ENCODE results near the gene NSRP1.
A peak's percentile ranks its signal among the peaks of the same experiment; 100 is the strongest.
"Not testable (repeated sequence)": the region's sequence is repeated elsewhere in the genome, so short reads cannot be mapped to it uniquely, and the experiment has no call there.

The NSRP1 gene

DNA sequence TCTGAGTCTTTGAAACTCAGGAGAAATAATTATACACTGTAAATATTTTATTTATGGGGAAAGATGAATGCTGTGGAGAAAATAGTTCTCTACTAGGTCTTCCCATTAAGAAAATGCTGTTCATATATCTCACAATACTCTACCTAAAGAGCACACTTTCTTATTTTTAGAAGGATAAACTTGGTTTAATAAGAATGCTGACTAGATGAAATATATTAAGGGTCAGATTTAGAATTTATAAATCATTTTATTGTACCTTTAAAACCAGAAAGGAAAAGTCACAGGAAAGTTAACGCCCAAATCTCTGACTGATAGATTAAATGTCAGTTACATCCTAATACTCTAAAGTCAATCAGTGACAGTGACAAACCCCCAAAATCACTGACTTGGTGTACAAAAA is 70.1 kb downstream of the NSRP1 start:
- no peak for DNase-seq

DNA sequence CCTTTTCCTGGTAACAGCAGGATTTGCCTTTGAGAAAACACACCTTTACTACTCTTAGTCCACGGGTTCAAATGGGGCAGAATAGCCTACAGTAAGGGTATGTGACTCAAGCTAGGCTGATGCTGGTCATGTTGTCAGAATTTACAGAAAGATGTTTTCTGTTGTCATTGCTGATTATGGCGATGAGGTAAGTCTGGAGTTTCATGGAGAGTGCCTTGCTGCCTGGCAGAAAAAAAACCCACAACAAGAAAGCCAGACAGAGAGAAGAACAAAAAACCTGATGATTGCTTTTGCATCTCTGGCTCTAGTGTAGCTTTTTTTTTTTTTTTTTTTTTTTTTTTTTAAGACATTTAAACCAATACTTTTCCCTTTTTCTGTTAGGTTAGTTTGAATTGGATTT is 71.0 kb downstream of the NSRP1 start:
- DNase-seq, result no peak

DNA sequence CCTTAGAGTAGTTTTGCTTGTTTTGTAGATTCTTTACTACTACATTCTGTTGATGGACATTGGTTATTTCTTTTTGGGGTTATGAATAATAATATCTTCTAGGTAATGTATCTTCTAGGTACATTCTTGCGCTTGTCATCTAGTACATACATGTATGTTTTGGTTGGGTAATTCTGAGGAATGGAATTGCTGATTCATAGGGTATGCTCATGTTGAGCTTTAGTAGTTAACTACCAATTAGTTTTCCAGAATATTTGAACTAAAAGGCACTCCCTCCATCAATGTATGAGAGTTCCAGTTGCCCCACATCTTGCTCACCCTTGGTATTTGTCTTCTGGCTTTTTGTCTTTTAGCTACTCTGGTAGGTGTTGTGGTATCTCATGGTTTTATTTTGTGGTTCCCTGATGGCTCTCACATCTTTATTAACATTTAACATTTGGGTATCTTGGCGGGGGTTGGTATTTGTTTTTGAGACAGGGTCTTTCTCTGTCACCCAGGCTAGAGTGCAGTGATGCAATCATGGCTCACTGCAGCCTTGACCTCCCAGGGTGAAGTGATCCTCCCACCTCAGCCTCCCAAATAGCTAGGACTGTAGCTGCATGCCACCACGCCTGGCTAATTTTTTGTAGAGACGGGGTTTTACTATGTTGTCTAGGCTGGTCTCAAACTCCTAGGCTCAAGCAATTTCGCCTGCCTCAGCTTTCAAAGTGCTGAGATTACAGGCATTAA is 71.8 kb downstream of the NSRP1 start:
- DNase-seq, result no peak

DNA sequence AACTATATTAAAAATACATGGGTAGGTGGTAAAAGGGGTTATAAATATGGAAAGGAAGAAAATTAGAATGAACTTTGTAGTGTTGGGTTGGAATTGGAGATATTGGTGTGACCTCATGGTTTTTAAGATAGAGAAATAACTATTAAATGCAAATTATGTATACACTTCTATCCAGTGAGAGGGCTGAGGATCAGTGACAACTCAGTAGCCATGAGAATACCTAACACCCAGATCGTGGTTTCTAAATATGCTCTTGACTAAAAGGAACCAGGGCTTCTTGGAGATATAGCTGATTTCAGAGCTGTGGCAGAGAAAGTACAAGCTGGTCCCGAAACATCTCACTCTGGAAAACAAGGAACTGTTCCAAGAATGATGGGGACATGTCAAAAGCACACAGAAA is 74.5 kb downstream of the NSRP1 start:
- peak in 1 of 58 donors; percentile 3 for DNase-seq

DNA sequence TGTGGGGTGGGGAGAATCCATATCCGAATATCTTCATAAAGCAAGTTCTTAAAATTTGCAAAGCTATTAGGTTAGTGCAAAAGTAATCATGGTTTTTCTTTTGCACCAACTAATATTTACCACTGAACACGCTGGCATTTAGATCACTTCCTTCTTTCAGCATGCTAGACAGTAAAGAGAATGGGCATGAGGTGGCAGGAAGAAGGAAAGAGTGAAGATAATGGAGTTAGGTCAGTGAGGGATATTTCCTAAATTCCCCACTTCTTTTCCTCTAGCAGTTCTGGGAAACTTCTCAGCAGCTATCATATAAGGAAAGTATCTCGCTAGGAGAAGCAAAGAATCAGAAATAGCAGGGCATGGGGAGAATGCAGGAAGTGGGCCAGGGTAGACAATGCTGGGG is 79.9 kb downstream of the NSRP1 start:
- DNase-seq, result no peak

DNA sequence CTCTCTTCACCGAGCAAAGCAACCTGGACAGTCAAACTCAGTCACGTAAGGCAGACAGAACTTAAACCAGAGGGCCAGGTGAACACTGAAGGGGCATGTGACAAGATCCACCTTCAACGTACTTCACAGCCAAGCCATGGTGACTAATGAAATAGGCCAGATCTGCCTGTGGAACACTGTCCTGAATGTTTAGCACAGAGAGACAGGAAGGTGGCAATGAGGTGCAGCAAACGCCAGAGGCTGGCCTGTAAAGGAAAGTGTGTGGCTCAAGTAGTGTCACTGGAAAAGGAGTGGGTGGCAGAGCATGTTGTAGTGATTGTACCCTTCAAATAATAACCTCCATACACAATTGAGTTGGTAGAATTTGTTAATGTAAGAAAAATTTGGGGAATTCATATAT is 80.8 kb downstream of the NSRP1 start:
- DNase-seq, result no peak

DNA sequence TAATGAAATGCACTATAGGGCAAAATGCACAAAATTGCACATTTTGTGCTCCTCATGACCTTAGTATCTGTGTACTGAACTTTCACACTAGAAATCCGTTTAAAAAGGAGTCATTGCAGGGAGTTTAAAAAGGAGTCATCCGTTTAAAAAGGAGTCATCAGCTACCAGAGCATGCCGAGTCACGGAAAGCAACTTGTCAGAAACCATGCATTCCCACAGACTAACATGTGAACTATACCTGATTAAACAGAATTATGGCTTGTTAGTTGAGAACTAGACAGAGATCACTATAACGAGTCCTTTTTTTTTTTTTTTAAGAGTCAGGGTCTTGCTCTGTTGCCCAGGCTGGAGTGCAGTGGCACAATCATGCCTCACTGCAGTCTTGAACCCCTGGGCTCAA is 83.0 kb downstream of the NSRP1 start:
- DNase-seq, result no peak

DNA sequence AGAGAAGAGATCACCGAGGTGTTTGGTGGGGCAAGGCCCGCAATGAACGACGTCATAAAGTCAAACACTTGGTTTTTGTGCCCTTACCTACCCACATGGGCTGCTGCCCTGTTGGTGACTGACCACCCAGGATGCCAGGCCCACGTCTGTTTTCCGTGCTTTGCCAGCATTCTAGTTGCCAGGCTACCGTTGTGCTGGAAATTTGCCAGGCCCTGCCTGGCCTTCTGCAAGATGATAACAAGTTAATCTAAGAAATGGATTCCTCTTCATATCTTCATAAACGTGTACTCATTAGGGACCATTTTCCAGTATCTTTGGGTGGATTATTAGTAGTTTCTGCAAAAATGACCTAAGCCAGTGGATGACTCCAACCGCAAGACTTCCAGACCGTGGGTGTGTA is 83.5 kb downstream of the NSRP1 start:
- no peak for DNase-seq

DNA sequence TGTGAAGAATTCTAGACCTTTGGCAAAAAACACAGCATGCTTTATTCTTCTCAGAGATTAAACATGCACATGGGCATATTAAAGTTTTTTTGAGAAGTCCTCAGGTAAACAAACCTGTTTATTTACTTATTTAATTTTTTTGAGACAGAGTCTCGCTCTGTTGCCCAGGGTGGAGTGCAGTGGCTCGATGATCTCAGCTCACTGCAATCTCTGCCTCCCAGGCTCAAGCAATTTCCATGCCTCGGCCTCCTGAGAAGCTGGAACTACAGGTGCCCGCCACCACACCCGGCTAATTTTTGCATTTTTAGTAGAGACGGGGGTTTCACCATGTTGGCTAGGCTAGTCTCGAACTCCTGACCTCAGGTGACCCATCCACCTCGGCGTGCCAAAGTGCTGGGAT is 84.0 kb downstream of the NSRP1 start:
- not testable (repeated sequence) for DNase-seq

DNA sequence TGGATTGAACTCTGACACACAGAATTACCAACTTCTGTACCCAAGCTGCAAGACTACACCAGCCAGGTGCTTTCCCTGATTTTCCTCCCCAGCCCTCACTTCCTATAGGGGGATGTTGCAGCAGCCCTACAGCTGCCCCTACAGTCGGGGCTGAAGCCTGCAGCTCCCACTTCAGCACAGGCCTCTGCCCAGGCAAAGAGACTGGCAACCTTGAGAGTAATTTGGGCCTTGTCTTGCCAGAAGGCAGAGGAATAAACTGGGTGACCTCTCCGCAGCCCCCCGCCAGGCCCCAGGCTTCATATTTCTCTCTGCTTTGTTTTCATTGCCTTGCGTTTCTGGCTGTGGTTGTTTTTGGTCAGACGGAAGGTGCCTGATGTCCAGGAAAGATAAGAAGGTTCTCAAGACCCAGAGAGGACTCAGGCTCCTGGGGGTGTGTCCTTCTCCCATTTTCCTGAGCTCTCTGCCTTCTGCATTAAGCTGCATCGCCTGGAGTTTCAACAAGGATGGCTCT is 86.9 kb downstream of the NSRP1 start:
- no peak for DNase-seq

DNA sequence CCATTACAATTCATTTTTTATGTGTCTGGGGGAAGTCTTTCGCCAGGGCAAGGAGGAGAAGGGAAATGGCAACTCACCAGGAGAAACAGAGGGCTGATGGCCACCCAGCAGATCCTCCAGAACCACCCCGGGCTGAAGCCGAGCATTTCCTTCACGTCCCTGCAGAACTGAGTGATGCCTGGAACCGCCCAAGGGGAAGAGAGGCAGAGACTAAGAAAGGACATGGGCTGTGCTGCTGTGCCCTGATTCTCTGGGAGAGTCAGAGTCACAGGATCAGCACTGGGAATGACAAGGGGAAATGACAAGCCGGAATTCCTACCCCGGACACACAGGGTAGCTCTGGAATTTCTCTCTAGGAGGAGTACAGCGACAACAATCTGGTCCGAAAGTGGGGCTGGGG is 91.0 kb downstream of the NSRP1 start:
- no peak for DNase-seq

DNA sequence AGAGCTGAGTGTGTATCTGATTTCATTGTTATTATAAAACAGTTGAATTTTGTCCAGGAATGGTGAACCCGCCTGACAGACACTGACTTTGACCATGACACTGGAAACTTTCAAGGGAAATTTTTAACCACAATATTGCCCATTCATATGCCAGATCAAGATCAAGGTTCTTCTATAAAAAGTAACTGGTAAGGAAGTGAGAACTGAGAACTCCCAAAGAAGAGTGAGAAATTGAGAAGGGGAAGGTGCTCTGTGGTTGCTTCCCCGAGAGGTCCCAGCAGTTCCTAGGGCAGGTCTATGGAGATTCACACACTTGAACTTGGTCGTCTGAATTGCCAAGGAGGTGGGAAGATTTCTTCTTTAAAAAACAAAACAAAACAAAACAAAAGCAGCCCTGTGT is 91.6 kb downstream of the NSRP1 start:
- no peak for DNase-seq

DNA sequence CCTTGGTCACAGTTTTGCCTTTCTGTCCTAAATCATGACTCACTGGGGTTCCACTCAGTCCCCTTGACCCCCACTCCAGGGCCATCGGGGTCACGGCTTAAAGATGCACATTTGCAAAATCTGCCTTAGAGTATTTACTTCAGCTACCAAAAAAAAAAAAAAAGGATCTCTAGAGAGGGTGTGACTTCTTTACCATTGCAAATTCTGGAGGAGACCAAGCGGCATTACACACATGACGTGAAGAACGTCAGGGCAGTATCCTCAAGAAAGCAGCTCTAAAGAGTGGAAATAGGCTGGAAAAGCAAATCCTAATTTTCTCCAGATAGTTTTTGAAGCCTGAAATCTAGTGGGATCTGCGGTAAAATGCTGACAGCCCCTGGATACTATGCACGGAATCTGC is 93.3 kb downstream of the NSRP1 start:
- DNase-seq, result no peak

DNA sequence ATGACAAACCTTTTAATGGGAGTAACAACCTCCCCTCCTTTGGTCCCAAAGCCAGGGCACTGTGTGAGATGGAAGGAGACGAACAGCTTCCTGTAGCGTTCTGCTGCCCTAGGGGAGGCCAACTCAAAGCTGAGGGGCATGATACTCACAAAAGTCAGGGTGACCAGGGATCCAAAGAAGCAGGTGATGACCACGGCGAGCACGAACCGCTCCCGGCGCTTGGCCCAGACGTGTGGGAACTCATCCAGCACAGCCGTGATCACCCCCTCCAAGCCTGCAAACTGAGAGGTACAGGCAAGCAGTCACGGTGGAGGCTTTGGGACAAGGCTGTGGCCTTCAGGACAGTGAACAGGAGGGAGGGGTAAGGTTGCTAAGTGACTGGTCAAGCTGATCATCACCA is 93.8 kb downstream of the NSRP1 start:
- DNase-seq, result no peak

DNA sequence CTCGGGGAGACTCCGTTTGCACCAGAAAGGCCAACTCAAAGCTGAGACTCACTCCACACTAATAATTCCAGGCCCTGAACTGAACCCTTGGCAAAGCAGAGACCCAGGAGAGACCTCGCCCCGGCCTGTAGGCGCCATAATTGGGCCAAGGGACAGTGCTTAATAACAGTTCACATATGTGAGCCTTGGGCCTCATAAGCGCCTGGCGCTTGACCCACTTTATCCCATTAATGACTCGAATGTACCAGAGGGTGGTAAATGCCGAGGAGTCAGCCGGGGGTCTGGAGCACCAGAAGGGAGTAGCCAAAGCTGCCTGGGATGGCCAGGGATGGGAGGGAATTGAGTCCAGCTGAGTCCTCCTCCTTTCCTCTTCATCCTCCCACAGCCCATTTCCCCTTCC is 94.3 kb downstream of the NSRP1 start:
- no peak for DNase-seq

DNA sequence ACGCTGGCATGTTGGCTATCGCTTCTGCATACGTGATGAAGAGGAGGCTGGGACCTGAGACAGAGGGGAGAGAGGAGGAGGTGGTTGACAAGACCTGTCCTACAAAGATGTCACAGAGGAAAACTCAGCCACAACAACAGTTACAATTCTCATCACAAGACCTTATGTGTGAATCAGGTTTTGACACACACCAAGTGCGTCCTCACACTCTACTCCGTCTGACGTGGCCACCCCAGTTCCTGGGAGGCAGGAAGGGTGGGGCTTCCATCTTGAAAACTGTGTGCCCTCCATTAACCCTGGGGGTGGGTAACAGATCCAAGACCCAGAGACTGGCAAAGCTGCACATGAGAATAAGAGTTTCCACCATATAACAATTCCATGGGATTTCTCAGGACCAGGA is 94.8 kb downstream of the NSRP1 start:
- DNase-seq, result no peak

DNA sequence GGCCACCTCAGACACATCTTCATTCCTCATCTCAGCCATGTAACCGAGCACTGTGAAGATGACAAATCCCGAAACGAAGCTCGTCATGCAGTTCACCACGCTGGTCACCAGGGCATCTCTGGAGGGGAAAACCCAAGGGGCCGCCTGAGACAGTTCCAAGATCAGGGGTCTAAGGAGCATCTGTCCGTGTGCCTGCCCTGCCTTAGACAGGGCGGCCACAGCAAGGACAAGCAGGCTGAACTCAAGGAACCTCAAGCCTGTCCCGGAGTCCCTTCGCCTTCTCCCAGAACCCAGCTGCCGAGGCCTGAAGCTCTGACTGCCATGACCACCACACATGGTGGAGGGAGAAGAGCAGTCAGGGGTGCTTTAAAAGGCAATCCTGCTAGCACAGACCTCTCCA is 96.1 kb downstream of the NSRP1 start:
- DNase-seq, result no peak

DNA sequence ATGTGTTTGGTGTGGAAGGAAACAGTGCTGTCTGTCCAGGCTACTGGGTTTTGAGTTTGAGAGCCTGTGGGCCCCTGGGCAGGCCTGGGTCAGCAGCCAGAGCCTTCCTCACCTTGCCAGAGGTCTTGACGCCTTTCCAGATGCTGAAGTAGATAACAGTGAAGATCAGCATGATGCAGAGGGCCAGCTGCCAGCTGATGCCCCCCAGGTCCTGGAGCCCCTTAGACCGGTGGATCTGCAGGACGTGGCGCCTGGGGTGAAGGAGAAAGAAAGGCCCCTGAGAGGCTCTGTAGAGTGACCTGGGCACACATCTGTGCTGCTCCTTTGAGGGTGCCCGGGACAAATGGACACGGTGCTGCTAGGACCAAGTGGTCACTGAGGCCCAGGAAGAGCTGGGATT is 100.4 kb downstream of the NSRP1 start:
- no peak for DNase-seq

DNA sequence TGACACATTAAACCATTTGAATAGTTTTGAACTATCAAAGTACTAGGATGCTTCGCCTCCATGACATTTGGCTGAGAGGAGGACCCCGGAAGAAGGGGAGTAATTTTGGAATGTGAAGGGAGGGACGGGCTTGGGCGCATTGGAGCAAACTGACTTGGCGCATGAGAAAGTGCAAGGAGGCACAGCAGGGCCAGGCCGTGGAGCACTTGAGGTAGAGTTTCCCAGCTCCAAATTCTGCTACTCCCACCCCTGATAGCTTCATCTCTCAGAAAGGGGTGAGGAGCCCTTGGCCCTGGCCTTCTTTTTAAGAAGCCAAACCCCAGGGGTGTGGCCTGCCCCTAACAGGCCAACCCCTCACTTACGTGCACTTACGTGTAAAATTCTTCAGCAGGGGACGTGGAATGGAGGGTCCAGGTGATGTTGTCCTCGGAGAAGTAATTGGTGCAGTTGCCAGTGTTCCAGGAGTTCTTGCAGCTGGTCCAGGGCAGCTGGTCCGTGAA is 101.2 kb downstream of the NSRP1 start:
- no peak for DNase-seq

DNA sequence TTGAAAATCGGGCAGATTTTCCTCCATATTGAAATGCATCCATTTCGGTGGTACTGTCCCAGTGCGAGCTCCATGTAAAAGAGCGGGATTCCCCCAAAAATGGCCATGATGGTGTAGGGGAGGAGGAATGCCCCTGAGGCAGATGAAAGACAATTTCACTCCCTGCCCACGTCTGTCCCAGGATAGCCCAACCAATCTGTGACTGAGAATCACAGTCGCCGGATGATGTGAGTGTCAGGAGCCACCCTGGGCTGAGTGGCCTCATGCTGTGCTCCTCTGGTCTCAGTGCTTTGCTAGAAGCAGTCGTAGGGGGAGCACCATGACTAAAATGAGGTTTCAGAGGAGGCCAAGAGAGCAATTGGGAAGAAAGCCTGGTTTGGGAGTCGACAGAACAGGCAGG is 102.2 kb downstream of the NSRP1 start:
- no peak for DNase-seq

DNA sequence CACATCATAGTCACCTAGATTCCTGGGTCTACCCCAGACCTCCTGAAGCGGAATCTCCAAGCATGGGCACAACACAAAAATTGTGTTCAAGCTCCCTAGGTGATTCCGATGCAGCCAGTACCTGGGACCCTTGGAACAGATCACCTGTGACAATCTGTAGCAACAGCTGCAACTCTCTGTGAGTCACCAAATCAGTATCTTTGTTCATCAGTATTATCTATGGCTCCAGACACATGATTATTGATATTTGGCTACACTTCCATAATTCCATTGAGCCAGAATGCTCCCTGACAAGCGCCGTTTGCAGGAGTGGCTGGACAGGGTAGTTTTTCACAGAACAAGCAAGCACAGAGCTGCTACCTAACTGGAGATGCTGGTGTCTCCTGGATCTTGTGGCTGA is 102.7 kb downstream of the NSRP1 start:
- no peak for DNase-seq

DNA sequence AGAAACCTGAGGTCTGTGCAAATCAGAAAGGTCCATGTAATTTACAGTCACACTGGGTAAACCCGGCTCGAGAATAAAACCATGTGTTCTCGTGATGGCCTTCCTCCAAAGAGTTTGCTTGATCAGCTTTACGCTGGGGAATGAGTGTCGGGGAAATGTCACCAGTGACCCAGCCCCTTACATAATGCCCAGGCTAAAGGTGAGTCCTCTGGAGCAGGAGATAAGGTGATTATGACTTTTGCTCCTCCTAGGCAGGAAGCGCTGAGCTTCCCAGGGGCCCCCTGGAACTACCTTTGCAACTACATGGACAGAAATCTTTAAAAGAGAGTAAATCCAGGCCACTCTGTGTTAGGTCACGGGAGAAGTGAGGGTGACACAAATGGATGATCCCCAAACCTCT is 103.2 kb downstream of the NSRP1 start:
- DNase-seq, result no peak

DNA sequence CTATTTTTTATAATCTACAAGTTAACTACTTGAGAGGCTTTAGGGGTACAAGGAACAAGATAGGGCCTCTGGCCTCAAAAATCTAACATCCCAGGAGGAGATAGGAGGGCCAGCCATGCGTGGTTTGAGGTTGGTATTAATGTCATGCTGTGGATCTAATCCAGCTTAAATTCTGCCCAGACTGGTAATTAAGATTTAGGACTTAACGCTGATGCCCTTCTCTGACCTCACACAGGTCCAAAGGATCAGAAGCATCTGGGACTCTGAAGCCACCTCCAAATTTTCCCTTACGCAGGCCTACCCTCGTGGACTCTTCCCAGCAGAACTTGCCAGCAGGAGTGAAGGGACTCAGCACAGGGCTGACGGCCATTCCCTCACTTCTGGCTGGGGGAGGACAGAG is 103.8 kb downstream of the NSRP1 start:
- DNase-seq, result no peak

DNA sequence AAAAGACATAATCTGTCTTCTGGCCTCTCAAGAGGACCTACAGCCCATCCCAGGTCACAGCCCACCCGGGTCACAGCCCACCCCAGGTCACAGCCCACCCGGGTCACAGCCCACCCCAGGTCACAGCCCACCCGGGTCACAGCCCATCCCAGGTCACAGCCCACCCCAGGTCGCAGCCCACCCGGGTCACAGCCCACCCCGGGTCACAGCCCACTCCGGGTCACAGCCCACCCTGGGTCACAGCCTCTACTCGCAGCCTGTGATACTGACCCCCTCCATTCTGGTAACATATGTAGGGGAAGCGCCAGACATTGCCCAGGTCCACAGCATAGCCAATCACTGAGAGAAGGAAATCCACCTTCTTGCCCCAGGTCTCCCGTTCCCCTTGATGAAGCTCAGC is 104.7 kb downstream of the NSRP1 start:
- no peak for DNase-seq
